IMR-90 (cell line): Measurements from ENCODE around the gene NTRK3. TPM values are rescaled to one million over a fixed set of nuclear protein-coding genes. Genes with fewer than 3 reads are reported as not detected.

Source experiments
- ATAC-seq: fragments of 200-7000 bp; cut with Tn5 transposase; 2 replicates; pipeline ENCODE4 v1.9.1; 2020; ENCODE audit warnings: low read depth, mild to moderate bottlenecking, moderate library complexity
- BruUV-seq: library from RNA; stranded (reverse); fragments of 400-500 nt; replicated peaks from 2 replicates; lab custom pipeline; 2021; lab: Mats Ljungman, UMichigan
- CTCF ChIA-PET: fragments of 300-600 bp; formaldehyde crosslinking; extraction: SDS; loops from one replicate; lab custom pipeline; 2021; ENCODE audit warnings: antibody characterized with exemption; lab: Yijun Ruan, JAX
- POLR2A ChIA-PET: fragments of 300-600 bp; sonication (Branson Sonifier 250); formaldehyde crosslinking; loops from one replicate; lab custom pipeline; 2022; ENCODE audit warnings: antibody characterized with exemption; ENCODE audit not compliant: unreplicated experiment; lab: Charles Lee
- DNase-seq: peaks from one replicate; pipeline ENCODE4 v3.0.0; 2013
- H2AFZ ChIP-seq: replicated peaks from 2 replicates; pipeline ENCODE3; 2013; ENCODE audit warnings: low read length, mild to moderate bottlenecking; ENCODE audit not compliant: poor library complexity
- H2AK5ac ChIP-seq: 2 replicates; pipeline ENCODE4 v1.6.1; 2013; ENCODE audit warnings: low read depth, low read length, inconsistent platforms
- H2AK9ac ChIP-seq: replicated peaks from 2 replicates; pipeline ENCODE3; 2013; ENCODE audit warnings: mild to moderate bottlenecking, low read depth, low read length, moderate library complexity; ENCODE audit not compliant: poor library complexity
- H2BK120ac ChIP-seq: 2 replicates; pipeline ENCODE4 v1.6.1; 2013; ENCODE audit warnings: low read depth, low read length, inconsistent platforms
- H2BK15ac ChIP-seq: 3 replicates; pipeline ENCODE4 v1.6.1; 2013; ENCODE audit warnings: low read depth, low read length, inconsistent platforms
- H2BK20ac ChIP-seq: 2 replicates; pipeline ENCODE4 v1.6.1; 2013; ENCODE audit warnings: low read depth, mild to moderate bottlenecking, inconsistent platforms, low read length, moderate library complexity
- H2BK5ac ChIP-seq: 2 replicates; pipeline ENCODE4 v1.6.1; 2013; ENCODE audit warnings: mild to moderate bottlenecking, low read depth, low read length, inconsistent platforms; ENCODE audit not compliant: poor library complexity, severe bottlenecking
- H3K14ac ChIP-seq: replicated peaks from 2 replicates; pipeline ENCODE4 v1.6.1; 2013; ENCODE audit warnings: low read depth, low read length, inconsistent platforms
- H3K18ac ChIP-seq: 2 replicates; pipeline ENCODE4 v1.6.1; 2013; ENCODE audit warnings: low read depth, low read length, control low read depth
- H3K23ac ChIP-seq: 2 replicates; pipeline ENCODE4 v1.6.1; 2013; ENCODE audit warnings: low read depth, low read length, inconsistent platforms
- H3K27ac ChIP-seq: 2 replicates; pipeline ENCODE4 v1.5.1; 2013; ENCODE audit warnings: mild to moderate bottlenecking, control low read depth, low read length; ENCODE audit not compliant: insufficient read depth
- H3K27me3 ChIP-seq: 2 replicates; pipeline ENCODE4 v1.6.1; 2013; ENCODE audit warnings: low read length; ENCODE audit not compliant: control insufficient read depth, insufficient read depth
- H3K36me3 ChIP-seq: 2 replicates; pipeline ENCODE4 v1.6.1; 2013; ENCODE audit warnings: low read length, mixed read lengths; ENCODE audit not compliant: control insufficient read depth, insufficient read depth
- H3K4ac ChIP-seq: 2 replicates; pipeline ENCODE4 v1.6.1; 2013; ENCODE audit warnings: low read depth, low read length, inconsistent platforms
- H3K4me1 ChIP-seq: 2 replicates; pipeline ENCODE4 v1.6.1; 2013; ENCODE audit warnings: low read length, mixed read lengths; ENCODE audit not compliant: control insufficient read depth, insufficient read depth
- H3K4me2 ChIP-seq: 2 replicates; pipeline ENCODE4 v1.6.1; 2013; ENCODE audit warnings: low read depth, mild to moderate bottlenecking, control low read depth, low read length, moderate library complexity
- H3K4me3 ChIP-seq: 2 replicates; pipeline ENCODE4 v1.5.1; 2013; ENCODE audit warnings: low read depth, mild to moderate bottlenecking, control low read depth, low read length, moderate library complexity; ENCODE audit not compliant: insufficient read depth
- H3K56ac ChIP-seq: 2 replicates; pipeline ENCODE4 v1.6.1; 2013; ENCODE audit warnings: low read length, inconsistent platforms; ENCODE audit not compliant: insufficient read depth; ENCODE audit errors: extremely low read depth
- H3K79me1 ChIP-seq, 2 experiments: 2 replicates each; pipeline ENCODE4 v1.6.1; 2013; ENCODE audit warnings: low read length in 2 of 2, inconsistent platforms in 1 of 2, low read depth in 1 of 2
- H3K9ac ChIP-seq: 2 replicates; pipeline ENCODE4 v1.6.1; 2013; ENCODE audit warnings: low read depth, low read length, control low read depth
- H3K9me1 ChIP-seq: 2 replicates; pipeline ENCODE4 v1.6.1; 2013; ENCODE audit warnings: low read length, inconsistent platforms; ENCODE audit not compliant: insufficient read depth
- H3K9me3 ChIP-seq: 2 replicates; pipeline ENCODE4 v1.6.1; 2013; ENCODE audit warnings: low read length; ENCODE audit not compliant: control insufficient read depth, insufficient read depth
- H4K20me1 ChIP-seq: 2 replicates; pipeline ENCODE4 v1.6.1; 2013; ENCODE audit warnings: low read length, inconsistent platforms; ENCODE audit not compliant: insufficient read depth
- H4K5ac ChIP-seq: 2 replicates; pipeline ENCODE4 v1.6.1; 2013; ENCODE audit warnings: mild to moderate bottlenecking, low read depth, low read length, control low read depth
- H4K8ac ChIP-seq, 2 experiments: 2 replicates each; pipeline ENCODE4 v1.6.1; 2013; ENCODE audit warnings: low read depth in 2 of 2, low read length in 2 of 2, control low read depth in 1 of 2, inconsistent platforms in 1 of 2
- H4K91ac ChIP-seq: 2 replicates; pipeline ENCODE4 v1.6.1; 2013; ENCODE audit warnings: low read depth, low read length, inconsistent platforms; ENCODE audit not compliant: insufficient read depth
- CHD1 ChIP-seq: IDR thresholded peaks from 2 replicates; pipeline ENCODE4 v1.6.1; 2012; ENCODE audit warnings: low read depth, low read length, improper control_type of control experiment
- FOS ChIP-seq: fragments of 150-350 bp; IDR thresholded peaks from 2 replicates; pipeline ENCODE4 v1.6.1; 2016; ENCODE audit warnings: low read depth, low read length
- MAFK ChIP-seq: IDR thresholded peaks from 2 replicates; pipeline ENCODE4 v1.6.1; 2012; ENCODE audit warnings: low read depth, low read length, improper control_type of control experiment
- RAD21 ChIP-seq: IDR thresholded peaks from 2 replicates; pipeline ENCODE4 v1.6.1; 2012; ENCODE audit warnings: low read length, improper control_type of control experiment
- RCOR1 ChIP-seq: IDR thresholded peaks from 2 replicates; pipeline ENCODE4 v1.6.1; 2012; ENCODE audit warnings: mild to moderate bottlenecking, low read length, improper control_type of control experiment; ENCODE audit not compliant: insufficient replicate concordance
- SMC3 ChIP-seq: fragments of 150-350 bp; IDR thresholded peaks from 2 replicates; pipeline ENCODE4 v1.6.1; 2016; ENCODE audit warnings: low read depth, mild to moderate bottlenecking, antibody characterized with exemption, low read length, moderate library complexity
- WGBS, 2 experiments: methylation state at CpG; one replicate each; pipeline versions ENCODE4 v1.1.5 to v1.1.7; 2013; ENCODE audit warnings: missing lambda C conversion rate in 2 of 2; ENCODE audit not compliant: insufficient read length in 1 of 2; ENCODE audit errors: extremely low coverage in 2 of 2; 5-methylcytosine and 5-hydroxymethylcytosine counted together
- dilution Hi-C: fragments of 300-500 bp; cut with HindIII; formaldehyde crosslinking; loops from one replicate; pipeline ENCODE4 v1.14.3; 2018; ENCODE audit warnings: low sequenced_read_pairs; ENCODE audit not compliant: unreplicated experiment
- in situ Hi-C: fragments of 300-500 bp; cut with MboI; formaldehyde crosslinking; loops from 3 replicates; pipeline ENCODE4 v1.14.3; 2019; ENCODE audit warnings: low sequenced_read_pairs, inconsistent platforms, mixed read lengths
- intact Hi-C: fragments of 100-400 bp; cut with micrococcal nuclease; formaldehyde crosslinking; loops from 2 replicates; pipeline ENCODE4 v1.10.0; 2022
- polyA plus RNA-seq, 3 experiments: library from polyadenylated mRNA; depleted of rRNA; stranded (reverse); fragments of >200 nt; gene quantifications; 2 replicates each; pipeline ENCODE4 v1.2.3, GENCODE V29; 2012; ENCODE audit warnings: low replicate concordance in 1 of 3
- total RNA-seq: library from RNA; depleted of rRNA; stranded (reverse); fragments of >200 nt; gene quantifications from 2 replicates; pipeline ENCODE4 v1.2.3, GENCODE V29; 2012
- TF ChIP-seq, protein P1 (sequence below): conservative IDR thresholded peaks from 2 replicates; pipeline ENCODE4 v1.5.1; 2012; ENCODE audit warnings: mild to moderate bottlenecking, low read depth, low read length, improper control_type of control experiment
- TF ChIP-seq, protein P2 (sequence below): fragments of 150-350 bp; IDR thresholded peaks from 2 replicates; pipeline ENCODE4 v1.6.1; 2016; ENCODE audit warnings: low read depth, mild to moderate bottlenecking, low read length, moderate library complexity, borderline replicate concordance

NTRK3 gene
- total and polyA plus RNA-seq, 2 of the 4 experiments (the other 2 are of a cell fraction) = under 0.01 to 0.15 TPM

DNA sequence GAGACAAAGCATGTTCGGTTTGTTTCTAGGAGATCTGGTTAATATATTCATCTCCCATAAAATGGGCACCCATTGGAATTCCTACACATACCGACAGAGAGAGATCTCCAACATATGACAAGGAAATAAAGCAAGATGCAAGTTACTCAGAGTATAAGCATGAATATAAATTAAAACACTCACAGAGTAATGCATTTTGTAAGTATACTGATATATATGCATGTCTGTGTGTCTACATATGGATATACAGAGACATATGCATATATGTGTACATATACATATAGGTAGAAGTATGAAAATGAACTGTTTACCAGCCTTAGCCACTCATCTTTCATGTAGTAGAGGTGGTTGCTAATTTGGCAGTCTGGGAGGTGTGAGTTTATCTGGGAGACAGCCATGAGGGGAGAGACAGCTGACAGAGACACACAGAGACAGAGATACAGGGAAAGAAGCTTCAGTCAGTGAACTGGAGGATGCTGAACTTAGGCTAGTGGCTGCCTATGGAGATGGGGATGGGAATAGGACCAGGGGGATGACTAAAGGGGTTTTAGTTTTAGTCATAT, 134.5 kb downstream of the NTRK3 start:
- H3K18ac ChIP-seq = no peak overlapping the region
- H3K4ac ChIP-seq = no peak overlapping the region
- no peak overlapping the region for H3K56ac ChIP-seq
- H3K36me3 ChIP-seq = no peaks in the 10 kb centered on the region
- no peak overlapping the region for H2BK15ac ChIP-seq
- ChIA-PET CTCF (no interaction called here), POLR2A (no interaction called here)
- no peak overlapping the region for H2BK120ac ChIP-seq
- no peaks in the 10 kb centered on the region for H3K79me1 ChIP-seq
- intact Hi-C loops = no loop called here
- H4K8ac ChIP-seq = no peak overlapping the region
- WGBS, 2 experiments = no CpG with 5 or more reads among the region's 2 CpGs
- no peak overlapping the region for H3K4me2 ChIP-seq
- H4K91ac ChIP-seq = no peak overlapping the region
- H2AK5ac ChIP-seq = no peak overlapping the region
- DNase-seq (no peak), ATAC-seq (no peak)
- H4K20me1 ChIP-seq = no peaks in the 10 kb centered on the region
- H2AK9ac ChIP-seq = no peak overlapping the region
- H2BK5ac ChIP-seq = no peak overlapping the region
- dilution Hi-C loops = no loop called here
- TF ChIP-seq RCOR1 (no peak), SMC3 (no peak), RAD21 (no peak), MAFK (no peak), CHD1 (no peak), FOS (no peak)
- TF ChIP-seq, protein P1, sequence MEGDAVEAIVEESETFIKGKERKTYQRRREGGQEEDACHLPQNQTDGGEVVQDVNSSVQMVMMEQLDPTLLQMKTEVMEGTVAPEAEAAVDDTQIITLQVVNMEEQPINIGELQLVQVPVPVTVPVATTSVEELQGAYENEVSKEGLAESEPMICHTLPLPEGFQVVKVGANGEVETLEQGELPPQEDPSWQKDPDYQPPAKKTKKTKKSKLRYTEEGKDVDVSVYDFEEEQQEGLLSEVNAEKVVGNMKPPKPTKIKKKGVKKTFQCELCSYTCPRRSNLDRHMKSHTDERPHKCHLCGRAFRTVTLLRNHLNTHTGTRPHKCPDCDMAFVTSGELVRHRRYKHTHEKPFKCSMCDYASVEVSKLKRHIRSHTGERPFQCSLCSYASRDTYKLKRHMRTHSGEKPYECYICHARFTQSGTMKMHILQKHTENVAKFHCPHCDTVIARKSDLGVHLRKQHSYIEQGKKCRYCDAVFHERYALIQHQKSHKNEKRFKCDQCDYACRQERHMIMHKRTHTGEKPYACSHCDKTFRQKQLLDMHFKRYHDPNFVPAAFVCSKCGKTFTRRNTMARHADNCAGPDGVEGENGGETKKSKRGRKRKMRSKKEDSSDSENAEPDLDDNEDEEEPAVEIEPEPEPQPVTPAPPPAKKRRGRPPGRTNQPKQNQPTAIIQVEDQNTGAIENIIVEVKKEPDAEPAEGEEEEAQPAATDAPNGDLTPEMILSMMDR = no peak
- TF ChIP-seq, protein P2, sequence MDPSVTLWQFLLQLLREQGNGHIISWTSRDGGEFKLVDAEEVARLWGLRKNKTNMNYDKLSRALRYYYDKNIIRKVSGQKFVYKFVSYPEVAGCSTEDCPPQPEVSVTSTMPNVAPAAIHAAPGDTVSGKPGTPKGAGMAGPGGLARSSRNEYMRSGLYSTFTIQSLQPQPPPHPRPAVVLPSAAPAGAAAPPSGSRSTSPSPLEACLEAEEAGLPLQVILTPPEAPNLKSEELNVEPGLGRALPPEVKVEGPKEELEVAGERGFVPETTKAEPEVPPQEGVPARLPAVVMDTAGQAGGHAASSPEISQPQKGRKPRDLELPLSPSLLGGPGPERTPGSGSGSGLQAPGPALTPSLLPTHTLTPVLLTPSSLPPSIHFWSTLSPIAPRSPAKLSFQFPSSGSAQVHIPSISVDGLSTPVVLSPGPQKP = no peak
- H3K27me3 ChIP-seq = no peaks in the 10 kb centered on the region
- no peak overlapping the region for H3K9ac ChIP-seq
- H3K4me3 ChIP-seq = no peak overlapping the region
- peaks cover 30% of the 10 kb centered on the region for H3K9me3 ChIP-seq
- BruUV-seq = no TSS peak
- in situ Hi-C loops = no loop called here
- H2BK20ac ChIP-seq = no peak overlapping the region
- no peaks in the 10 kb centered on the region for H3K9me1 ChIP-seq
- no peak overlapping the region for H4K5ac ChIP-seq
- H3K27ac ChIP-seq = no peak overlapping the region
- H3K4me1 ChIP-seq = no peaks in the 10 kb centered on the region
- H2AFZ ChIP-seq = no peak overlapping the region
- H3K23ac ChIP-seq = no peak overlapping the region
- no peak overlapping the region for H3K14ac ChIP-seq
